Hindlimb muscle (tissue), 1 donor: Measurements from ENCODE around the gene RUNX3. TPM values are rescaled to one million over a fixed set of nuclear protein-coding genes. Genes with fewer than 3 reads are reported as not detected.
A peak's percentile ranks its signal among the peaks of the same experiment; 100 is the strongest.

ENCODE experiments used
- DNase-seq: peaks from one replicate; pipeline ENCODE4 v3.0.0-alpha.2; 2013
- polyA plus RNA-seq: library from polyadenylated mRNA; unstranded; fragments of 120-200 nt; gene quantifications from one replicate; pipeline ENCODE4 v1.2.1, GENCODE V29; 2013; ENCODE audit not compliant: insufficient read length

RUNX3 gene
- polyA plus RNA-seq, 1 donor, result 0.72 TPM

- no peak for DNase-seq
These were observed 1.2 kb downstream of the RUNX3 start for GRCh38 chr1:24928689-24929397.

GRCh38 chr1:24927988-24928688, 1.9 kb downstream of the RUNX3 start:
- no peak for DNase-seq

GRCh38 chr1:24927473-24927872, 2.6 kb downstream of the RUNX3 start:
- DNase-seq, result no peak

GRCh38 chr1:24926563-24927249, 3.4 kb downstream of the RUNX3 start:
- no peak for DNase-seq

GRCh38 chr1:24925963-24926362, 4.1 kb downstream of the RUNX3 start:
- no peak for DNase-seq

- DNase-seq, result no peak
These were observed 4.8 kb downstream of the RUNX3 start for GRCh38 chr1:24925082-24925779.

- no peak for DNase-seq
These were observed 6.5 kb downstream of the RUNX3 start for GRCh38 chr1:24923485-24924113.

- no peak for DNase-seq
These were observed 8.0 kb downstream of the RUNX3 start for GRCh38 chr1:24921938-24922662.

- no peak for DNase-seq
These were observed 8.7 kb downstream of the RUNX3 start for GRCh38 chr1:24921412-24921811.

- no peak for DNase-seq
These were observed 9.5 kb downstream of the RUNX3 start for GRCh38 chr1:24920533-24920925.

GRCh38 chr1:24919791-24920532, 10.1 kb downstream of the RUNX3 start:
- DNase-seq, result peak; percentile 41

GRCh38 chr1:24918995-24919605, 11.0 kb downstream of the RUNX3 start:
- DNase-seq, result no peak

- DNase-seq, result no peak
These were observed 11.7 kb downstream of the RUNX3 start for GRCh38 chr1:24918370-24918769.

GRCh38 chr1:24917327-24918074, 12.6 kb downstream of the RUNX3 start:
- no peak for DNase-seq

- DNase-seq, result no peak
These were observed 14.1 kb downstream of the RUNX3 start for GRCh38 chr1:24915816-24916602.

- DNase-seq, result peak; percentile 15
These were observed 15.6 kb downstream of the RUNX3 start for GRCh38 chr1:24914226-24915069.

GRCh38 chr1:24913616-24914225, 16.4 kb downstream of the RUNX3 start:
- no peak for DNase-seq

- DNase-seq, result no peak
These were observed 16.8 kb downstream of the RUNX3 start for GRCh38 chr1:24913274-24913604.
